ENCODE data around the gene CHST15. TPM values are rescaled to one million over a fixed set of nuclear protein-coding genes. Genes with fewer than 3 reads are reported as not detected.
"Not testable (repeated sequence)": the region's sequence is repeated elsewhere in the genome, so short reads cannot be mapped to it uniquely, and the experiment has no call there.

Gene CHST15
- total RNA-seq, 1 donor from 2014 or later: 4.5 TPM

GRCh38 chr10:124036746-124037145 is 56.7 kb downstream of the CHST15 start:
- intact Hi-C loops (cut with micrococcal nuclease): no loop called here
- no peaks in the 10 kb centered on the region for H3K9me3 ChIP-seq (replicated peaks)
- H3K27ac ChIP-seq (replicated peaks): no peak overlapping the region
- peaks cover 4% of the 10 kb centered on the region for H3K36me3 ChIP-seq
- H3K27me3 ChIP-seq (ENCODE audit: low read depth): no peaks in the 10 kb centered on the region
- no peak overlapping the region for H3K4me3 ChIP-seq
- no peak for DNase-seq
- peaks cover 20% of the 10 kb centered on the region for H3K4me1 ChIP-seq
- no peak for TF ChIP-seq CTCF (IDR thresholded peaks at IDR 0.05; ENCODE audit: borderline replicate concordance)

GRCh38 chr10:124035928-124036558 is 57.4 kb downstream of the CHST15 start:
- peaks cover 4% of the 10 kb centered on the region for H3K36me3 ChIP-seq
- H3K4me1 ChIP-seq: peaks cover 20% of the 10 kb centered on the region
- H3K27me3 ChIP-seq (ENCODE audit: low read depth): no peaks in the 10 kb centered on the region
- intact Hi-C loops (cut with micrococcal nuclease): no loop called here
- TF ChIP-seq CTCF (IDR thresholded peaks at IDR 0.05; ENCODE audit: borderline replicate concordance): no peak
- no peak overlapping the region for H3K27ac ChIP-seq (replicated peaks)
- DNase-seq: peak; percentile 33
- H3K4me3 ChIP-seq: no peak overlapping the region
- no peaks in the 10 kb centered on the region for H3K9me3 ChIP-seq (replicated peaks)

GRCh38 chr10:124035306-124035927 is 58.0 kb downstream of the CHST15 start:
- Histone ChIP-seq H3K4me1 (peaks cover 20% of the 10 kb centered on the region), H3K27ac (replicated peaks) (no peak overlapping the region), H3K27me3 (ENCODE audit: low read depth) (peaks cover under 1% of the 10 kb centered on the region), H3K36me3 (peaks cover 4% of the 10 kb centered on the region), H3K9me3 (replicated peaks) (no peaks in the 10 kb centered on the region), H3K4me3 (no peak overlapping the region)
- DNase-seq: no peak
- intact Hi-C loops (cut with micrococcal nuclease): no loop called here
- no peak for TF ChIP-seq CTCF (IDR thresholded peaks at IDR 0.05; ENCODE audit: borderline replicate concordance)

GRCh38 chr10:124034576-124035305 is 58.7 kb downstream of the CHST15 start:
- H3K9me3 ChIP-seq (replicated peaks); H3K36me3 ChIP-seq; intact Hi-C loops (cut with micrococcal nuclease); H3K27me3 ChIP-seq (ENCODE audit: low read depth); H3K4me3 ChIP-seq; DNase-seq; H3K27ac ChIP-seq (replicated peaks): not testable (repeated sequence)
- peaks cover 20% of the 10 kb centered on the region for H3K4me1 ChIP-seq

- Histone ChIP-seq H3K27ac (replicated peaks) (no peak overlapping the region), H3K36me3 (peaks cover 4% of the 10 kb centered on the region), H3K4me3 (no peak overlapping the region), H3K27me3 (ENCODE audit: low read depth) (peaks cover 10% of the 10 kb centered on the region), H3K9me3 (replicated peaks) (no peaks in the 10 kb centered on the region), H3K4me1 (peaks cover 12% of the 10 kb centered on the region)
- DNase-seq: peak; percentile 49
- intact Hi-C loops (cut with micrococcal nuclease): no loop called here
- TF ChIP-seq CTCF (IDR thresholded peaks at IDR 0.05; ENCODE audit: borderline replicate concordance): no peak
Observed at GRCh38 chr10:124033887-124034218, 59.5 kb downstream of the CHST15 start.
